Gastroesophageal sphincter (tissue), 3 donors: ENCODE results near the gene AACS.

ENCODE experiments used
- EP300 ChIP-seq: sonication (generic); formaldehyde crosslinking; IDR thresholded peaks from one replicate; pipeline ENCODE4 v1.6.1; 2017; ENCODE audit warnings: antibody characterized with exemption, mild to moderate bottlenecking
- POLR2A ChIP-seq, 2 donors: fragments of 450-650 bp; IDR thresholded peaks; one replicate each; pipeline ENCODE4 v1.6.1; 2017; ENCODE audit warnings: antibody characterized with exemption in 2 of 2, mild to moderate bottlenecking in 2 of 2, moderate library complexity in 1 of 2
- POLR2AphosphoS5 ChIP-seq: sonication (generic); formaldehyde crosslinking; IDR thresholded peaks from one replicate; pipeline ENCODE4 v1.6.1; 2017; ENCODE audit warnings: antibody characterized with exemption
- TF ChIP-seq, protein P1 (sequence below), 4 experiments: fragments of 200-600 bp in 2 of 4; fragments of 450-650 bp in 2 of 4; sonication (generic) in 1 of 4; IDR thresholded peaks; one replicate each; pipeline ENCODE4 v1.5.1; 2017 to 2019; ENCODE audit warnings: antibody characterized with exemption in 4 of 4, mild to moderate bottlenecking in 2 of 4, moderate library complexity in 2 of 4

DNA sequence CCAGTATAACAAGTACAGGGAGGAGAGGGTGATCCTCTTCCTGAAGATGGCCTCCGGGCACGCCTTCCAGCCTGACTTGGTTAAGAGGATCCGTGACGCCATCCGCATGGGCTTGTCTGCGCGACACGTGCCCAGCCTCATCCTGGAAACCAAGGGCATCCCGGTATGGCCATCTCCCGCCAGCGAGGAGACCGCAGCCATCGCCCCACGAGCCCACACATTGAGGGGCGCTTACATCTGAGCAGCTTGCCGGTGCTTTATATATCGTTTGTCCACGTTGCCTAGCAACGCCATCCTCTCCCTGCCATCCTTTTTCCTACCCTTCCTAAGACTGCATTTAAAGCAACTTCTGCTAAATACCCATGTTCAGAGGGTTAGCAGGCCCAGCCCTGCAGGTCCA is 71.5 kb downstream of the AACS start:
- TF ChIP-seq EP300: no peak
- no peak for TF ChIP-seq POLR2A (IDR thresholded peaks at IDR 0.05)
- TF ChIP-seq, protein P1, sequence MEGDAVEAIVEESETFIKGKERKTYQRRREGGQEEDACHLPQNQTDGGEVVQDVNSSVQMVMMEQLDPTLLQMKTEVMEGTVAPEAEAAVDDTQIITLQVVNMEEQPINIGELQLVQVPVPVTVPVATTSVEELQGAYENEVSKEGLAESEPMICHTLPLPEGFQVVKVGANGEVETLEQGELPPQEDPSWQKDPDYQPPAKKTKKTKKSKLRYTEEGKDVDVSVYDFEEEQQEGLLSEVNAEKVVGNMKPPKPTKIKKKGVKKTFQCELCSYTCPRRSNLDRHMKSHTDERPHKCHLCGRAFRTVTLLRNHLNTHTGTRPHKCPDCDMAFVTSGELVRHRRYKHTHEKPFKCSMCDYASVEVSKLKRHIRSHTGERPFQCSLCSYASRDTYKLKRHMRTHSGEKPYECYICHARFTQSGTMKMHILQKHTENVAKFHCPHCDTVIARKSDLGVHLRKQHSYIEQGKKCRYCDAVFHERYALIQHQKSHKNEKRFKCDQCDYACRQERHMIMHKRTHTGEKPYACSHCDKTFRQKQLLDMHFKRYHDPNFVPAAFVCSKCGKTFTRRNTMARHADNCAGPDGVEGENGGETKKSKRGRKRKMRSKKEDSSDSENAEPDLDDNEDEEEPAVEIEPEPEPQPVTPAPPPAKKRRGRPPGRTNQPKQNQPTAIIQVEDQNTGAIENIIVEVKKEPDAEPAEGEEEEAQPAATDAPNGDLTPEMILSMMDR (IDR thresholded peaks at IDR 0.05): no peak
- no peak for TF ChIP-seq POLR2AphosphoS5
